T-cell (primary cell): ENCODE data around the gene SIL1. TPM values are rescaled to one million over a fixed set of nuclear protein-coding genes. Genes with fewer than 3 reads are reported as not detected.

Experiments
- ATAC-seq, 4 experiments: fragments of 200-7000 bp in 3 of 4; fragments of 150-1000 bp in 1 of 4; cut with Tn5 transposase; replicated peaks in 1 of 4; 1 replicate in 3 of 4; 2 replicates in 1 of 4; pipeline ENCODE4 v1.10.0; 2021; ENCODE audit warnings: moderate library complexity in 3 of 4, mild to moderate bottlenecking in 2 of 4, moderate number of reproducible peaks in 1 of 4
- CTCF ChIA-PET, 2 donors: fragments of 300-600 bp; sonication (Branson Sonifier 250); formaldehyde crosslinking; loops; one replicate each; lab custom pipeline; 2022; ENCODE audit warnings: antibody characterized with exemption in 2 of 2; lab: Charles Lee
- POLR2A ChIA-PET, 2 donors: fragments of 300-600 bp; sonication (Branson Sonifier 250); formaldehyde crosslinking; loops; one replicate each; lab custom pipeline; 2022; ENCODE audit warnings: antibody characterized with exemption in 2 of 2; lab: Charles Lee
- DNase-seq, 35 experiments: peaks; one replicate each; pipeline versions ENCODE4 v3.0.0 to v3.0.0-alpha.2; 2013 to 2023
- H3K27ac ChIP-seq: one replicate; pipeline ENCODE4 v1.5.1; 2013; ENCODE audit warnings: low read length
- H3K27me3 ChIP-seq, 2 experiments: replicated peaks in 1 of 2; 1 replicate in 1 of 2; 2 replicates in 1 of 2; pipeline versions ENCODE4 v1.6.1 to v1.7.0; 2013; ENCODE audit warnings: low read length in 1 of 2, mixed read lengths in 1 of 2; ENCODE audit not compliant: control insufficient read depth in 2 of 2, insufficient read depth in 2 of 2; ENCODE audit errors: extremely low read depth in 1 of 2
- H3K36me3 ChIP-seq, 2 donors: 1 replicate in 1 of 2; 2 replicates in 1 of 2; pipeline versions ENCODE4 v1.6.1 to v1.7.0; 2013; ENCODE audit warnings: low read length in 1 of 2; ENCODE audit not compliant: control insufficient read depth in 2 of 2, insufficient read depth in 1 of 2; ENCODE audit errors: extremely low read depth in 1 of 2
- H3K4me1 ChIP-seq, 2 experiments: 1 replicate in 1 of 2; 2 replicates in 1 of 2; pipeline versions ENCODE4 v1.6.1 to v1.7.0; 2013; ENCODE audit warnings: low read length in 2 of 2, mixed read lengths in 1 of 2; ENCODE audit not compliant: insufficient read depth in 2 of 2, control insufficient read depth in 1 of 2; ENCODE audit errors: extremely low read depth in 1 of 2
- H3K4me3 ChIP-seq, 2 donors: 1 replicate in 1 of 2; 2 replicates in 1 of 2; pipeline versions ENCODE4 v1.5.1 to v1.7.0; 2013; ENCODE audit warnings: mild to moderate bottlenecking in 2 of 2, low read length in 1 of 2, moderate library complexity in 1 of 2; ENCODE audit not compliant: control insufficient read depth in 1 of 2; ENCODE audit errors: extremely low read depth in 1 of 2
- H3K9me3 ChIP-seq: 2 replicates; pipeline ENCODE4 v1.7.0; 2013
- H3K27ac Mint-ChIP-seq, 2 donors: one replicate each; pipeline ENCODE4 v1.8.0; 2020 to 2021; ENCODE audit warnings: mild to moderate bottlenecking in 2 of 2, mixed read lengths in 2 of 2
- H3K27me3 Mint-ChIP-seq, 2 donors: one replicate each; pipeline ENCODE4 v1.8.0; 2021 to 2022; ENCODE audit warnings: mixed read lengths in 2 of 2
- H3K36me3 Mint-ChIP-seq: one replicate; pipeline ENCODE4 v1.8.0; 2021; ENCODE audit warnings: mixed read lengths
- H3K4me1 Mint-ChIP-seq, 3 donors: one replicate each; pipeline ENCODE4 v1.8.0; 2020 to 2022; ENCODE audit warnings: mixed read lengths in 3 of 3, mild to moderate bottlenecking in 1 of 3
- H3K4me3 Mint-ChIP-seq, 3 donors: one replicate each; pipeline ENCODE4 v1.8.0; 2020 to 2022; ENCODE audit warnings: mild to moderate bottlenecking in 3 of 3, mixed read lengths in 3 of 3, moderate library complexity in 3 of 3
- H3K9me3 Mint-ChIP-seq, 3 donors: one replicate each; pipeline ENCODE4 v1.8.0; 2020 to 2022; ENCODE audit warnings: mixed read lengths in 3 of 3
- WGBS: methylation state at CpG from one replicate; pipeline ENCODE4 v1.1.5; 2013; ENCODE audit warnings: missing lambda C conversion rate; ENCODE audit not compliant: insufficient coverage; 5-methylcytosine and 5-hydroxymethylcytosine counted together
- total RNA-seq, 35 experiments: library from RNA in 6 of 35; stranded (reverse) in 6 of 35; fragments of 120-200 nt in 1 of 35; gene quantifications; one replicate each; pipeline versions ENCODE4 v1.2.1 to v1.2.4 and lab custom pipeline; 2013 to 2026

Gene SIL1
- total RNA-seq, 5 donors from 2014 or later (not counting 1 experiment from before 2014, with no cell fraction given), result 14.2 to 16.5 (median 15.8) TPM

DNA sequence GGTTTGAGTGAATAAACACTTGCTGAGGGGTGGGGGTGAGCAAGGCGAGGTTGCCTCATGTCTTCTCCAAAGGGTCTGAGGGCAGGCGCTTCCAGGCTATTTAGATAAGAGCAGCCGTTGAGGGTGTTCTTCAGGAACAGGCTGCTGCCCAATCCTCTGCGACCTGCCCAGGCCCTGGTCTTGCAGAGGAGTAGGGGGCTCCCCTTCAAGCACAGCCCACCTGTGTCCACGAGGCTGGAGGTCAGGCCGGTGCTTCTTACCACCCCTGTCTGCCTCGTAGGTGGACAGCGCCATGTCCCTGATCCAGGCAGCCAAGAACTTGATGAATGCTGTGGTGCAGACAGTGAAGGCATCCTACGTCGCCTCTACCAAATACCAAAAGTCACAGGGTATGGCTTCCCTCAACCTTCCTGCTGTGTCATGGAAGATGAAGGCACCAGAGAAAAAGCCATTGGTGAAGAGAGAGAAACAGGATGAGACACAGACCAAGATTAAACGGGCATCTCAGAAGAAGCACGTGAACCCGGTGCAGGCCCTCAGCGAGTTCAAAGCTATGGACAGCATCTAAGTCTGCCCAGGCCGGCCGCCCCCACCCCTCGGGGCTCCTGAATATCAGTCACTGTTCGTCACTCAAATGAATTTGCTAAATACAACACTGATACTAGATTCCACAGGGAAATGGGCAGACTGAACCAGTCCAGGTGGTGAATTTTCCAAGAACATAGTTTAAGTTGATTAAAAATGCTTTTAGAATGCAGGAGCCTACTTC lies 264.5 kb downstream of the SIL1 start:
- CTCF ChIA-PET, result no interaction called here
- POLR2A ChIA-PET, result no interaction called here
- no peak for ATAC-seq

DNA sequence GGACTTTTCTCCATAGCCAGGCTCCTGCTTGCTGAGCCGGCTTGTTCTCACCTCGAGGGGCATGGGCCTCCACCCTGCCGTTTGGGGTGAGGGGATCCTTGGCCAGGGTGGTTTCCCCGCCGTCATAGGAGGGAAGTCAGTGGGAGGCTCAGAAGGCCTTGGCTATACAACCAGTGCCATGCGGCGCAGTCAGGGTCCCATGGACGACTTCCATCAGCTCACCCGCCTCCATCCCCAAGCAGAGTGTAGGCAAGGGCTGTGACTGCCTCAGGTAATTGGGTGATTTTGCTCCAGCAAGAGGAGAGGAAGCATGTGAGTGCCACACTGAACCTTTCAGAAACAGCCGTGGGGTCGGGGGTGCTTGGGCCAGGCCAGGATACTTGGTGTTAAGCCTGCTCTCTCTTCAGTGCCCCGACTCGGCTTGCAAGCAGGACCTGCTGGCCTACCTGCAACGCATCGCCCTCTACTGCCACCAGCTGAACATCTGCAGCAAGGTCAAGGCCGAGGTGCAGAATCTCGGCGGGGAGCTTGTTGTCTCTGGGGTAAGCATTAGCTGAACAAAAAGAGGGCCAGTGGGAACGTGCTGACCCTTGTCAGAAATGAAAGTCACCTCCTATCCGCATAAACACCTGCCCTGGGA lies 265.9 kb downstream of the SIL1 start:
- ATAC-seq (no peak), DNase-seq (no peak)
- H3K4me1 Mint-ChIP-seq, result no peaks in the 10 kb centered on the region
- POLR2A ChIA-PET, result no interaction called here
- H3K9me3 Mint-ChIP-seq, result no peaks in the 10 kb centered on the region
- peaks cover 16% of the 10 kb centered on the region for H3K36me3 Mint-ChIP-seq
- no peaks in the 10 kb centered on the region for H3K27me3 ChIP-seq
- H3K27ac ChIP-seq, result no peak overlapping the region
- WGBS, result 91% methylated on average over 16 of the region's 20 CpGs
- no peak overlapping the region for H3K27ac Mint-ChIP-seq
- no peak overlapping the region for H3K4me3 Mint-ChIP-seq
- H3K4me1 ChIP-seq, result no peaks in the 10 kb centered on the region
- H3K27me3 Mint-ChIP-seq, result no peaks in the 10 kb centered on the region
- peaks cover 0 to 4% of the 10 kb centered on the region in 2 donors for H3K36me3 ChIP-seq
- H3K9me3 ChIP-seq, result no peaks in the 10 kb centered on the region
- CTCF ChIA-PET, result no interaction called here
- H3K4me3 ChIP-seq, result no peak overlapping the region

More for the DNA sequence above, 264.5 kb downstream of the SIL1 start:
- H3K27ac Mint-ChIP-seq, result no peak overlapping the region
- WGBS, result 93% methylated on average over 8 of the region's 18 CpGs
- H3K27me3 ChIP-seq, result no peaks in the 10 kb centered on the region
- no peaks in the 10 kb centered on the region for H3K27me3 Mint-ChIP-seq
- H3K36me3 Mint-ChIP-seq, result peaks cover 13% of the 10 kb centered on the region
- no peak for DNase-seq
- peaks cover 0 to 4% of the 10 kb centered on the region in 2 donors for H3K36me3 ChIP-seq
- no peak overlapping the region for H3K4me3 Mint-ChIP-seq
- no peak overlapping the region for H3K27ac ChIP-seq
- no peaks in the 10 kb centered on the region for H3K4me1 Mint-ChIP-seq
- no peak overlapping the region for H3K4me3 ChIP-seq
- no peaks in the 10 kb centered on the region for H3K9me3 Mint-ChIP-seq
- H3K9me3 ChIP-seq, result no peaks in the 10 kb centered on the region
- H3K4me1 ChIP-seq, result no peaks in the 10 kb centered on the region

DNA sequence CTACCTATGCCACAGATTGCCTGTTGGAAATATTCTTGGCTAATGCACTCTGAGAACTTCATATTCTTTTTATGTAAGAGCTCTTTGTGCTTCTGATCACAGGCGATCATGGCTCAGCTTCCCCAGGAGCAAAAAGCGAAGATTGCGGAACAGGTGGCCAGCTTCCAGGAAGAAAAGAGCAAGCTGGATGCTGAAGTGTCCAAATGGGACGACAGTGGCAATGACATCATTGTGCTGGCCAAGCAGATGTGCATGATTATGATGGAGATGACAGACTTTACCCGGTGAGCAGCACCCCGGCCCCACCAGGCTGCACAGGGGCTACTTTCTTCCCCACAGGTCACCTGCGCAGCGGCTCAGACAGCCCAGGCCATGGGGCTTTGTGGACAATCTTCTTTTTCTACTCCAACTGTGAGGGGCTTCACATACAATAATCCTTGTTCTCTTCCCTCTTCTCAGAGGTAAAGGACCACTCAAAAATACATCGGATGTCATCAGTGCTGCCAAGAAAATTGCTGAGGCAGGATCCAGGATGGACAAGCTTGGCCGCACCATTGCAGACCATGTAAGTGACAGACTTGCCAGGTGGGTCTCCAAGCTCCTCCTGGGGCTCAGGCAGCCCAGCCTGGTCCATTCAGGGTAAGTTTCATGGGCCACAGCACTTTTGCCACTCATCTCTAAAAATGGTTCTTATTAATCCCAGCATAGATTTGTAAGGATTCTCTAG lies 267.6 kb downstream of the SIL1 start:
- 93% methylated on average over 8 of the region's 10 CpGs for WGBS
- ChIA-PET CTCF (no interaction called here), POLR2A (no interaction called here)
- Mint-ChIP-seq H3K4me1 (no peaks in the 10 kb centered on the region), H3K27me3 (no peaks in the 10 kb centered on the region), H3K9me3 (no peaks in the 10 kb centered on the region), H3K4me3 (no peak overlapping the region), H3K36me3 (peaks cover 27% of the 10 kb centered on the region), H3K27ac (no peak overlapping the region)
- peaks cover 0 to 5% of the 10 kb centered on the region in 2 donors for H3K36me3 ChIP-seq
- DNase-seq (no peak), ATAC-seq (no peak)
- no peaks in the 10 kb centered on the region for H3K9me3 ChIP-seq
- H3K4me1 ChIP-seq, result no peaks in the 10 kb centered on the region
- H3K27me3 ChIP-seq, result no peaks in the 10 kb centered on the region
- H3K27ac ChIP-seq, result no peak overlapping the region
- H3K4me3 ChIP-seq, result no peak overlapping the region

DNA sequence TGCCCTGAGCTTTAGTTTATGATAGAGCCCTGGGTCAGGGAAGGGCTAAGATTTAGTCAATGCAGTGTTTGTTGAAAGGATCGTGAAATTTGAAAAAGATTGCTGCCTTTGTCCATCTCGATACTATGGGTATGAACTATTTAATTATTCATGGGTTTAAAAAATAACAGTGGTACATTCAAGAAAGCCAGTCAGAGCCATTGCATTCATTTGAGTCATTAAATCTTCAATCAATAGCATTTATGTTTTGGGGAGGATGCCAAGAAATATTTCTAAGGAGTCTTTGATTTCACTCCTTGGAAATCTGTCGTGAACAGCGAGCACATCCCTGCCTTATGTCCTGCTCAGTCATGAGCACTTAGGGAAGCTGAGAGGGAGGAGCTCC lies 268.6 kb downstream of the SIL1 start:
- no peaks in the 10 kb centered on the region for H3K4me1 ChIP-seq
- WGBS, result 100% methylated on average over 1 of the region's 4 CpGs
- POLR2A ChIA-PET, result no interaction called here
- Mint-ChIP-seq H3K36me3 (peaks cover 32% of the 10 kb centered on the region), H3K9me3 (no peaks in the 10 kb centered on the region), H3K4me1 (no peaks in the 10 kb centered on the region), H3K27ac (no peak overlapping the region), H3K27me3 (no peaks in the 10 kb centered on the region), H3K4me3 (no peak overlapping the region)
- DNase-seq (no peak), ATAC-seq (no peak)
- H3K4me3 ChIP-seq, result no peak overlapping the region
- peaks cover 0 to 12% of the 10 kb centered on the region in 2 donors for H3K36me3 ChIP-seq
- no peak overlapping the region for H3K27ac ChIP-seq
- no peaks in the 10 kb centered on the region for H3K9me3 ChIP-seq
- H3K27me3 ChIP-seq, result no peaks in the 10 kb centered on the region
- CTCF ChIA-PET, result no interaction called here

DNA sequence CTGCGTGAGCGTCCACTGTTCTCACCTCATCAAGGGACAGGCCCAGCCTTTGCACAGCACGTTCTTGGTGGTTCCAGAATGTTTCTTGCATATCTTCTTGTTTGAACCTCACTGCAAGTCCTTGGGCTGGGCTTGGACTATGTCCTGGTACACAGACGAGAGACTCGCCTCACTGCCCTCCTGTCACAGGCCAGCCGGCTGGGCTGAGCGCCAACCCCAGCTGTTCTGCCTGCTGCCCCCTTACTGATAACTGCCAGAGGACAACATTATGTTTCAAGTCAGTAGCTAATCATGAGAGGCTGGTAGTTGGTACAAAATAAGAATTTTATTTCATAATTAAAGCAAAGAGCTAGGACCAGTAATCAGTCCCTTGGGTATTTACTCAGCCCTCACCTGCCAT lies 270.2 kb downstream of the SIL1 start:
- Mint-ChIP-seq H3K36me3 (peaks cover 28% of the 10 kb centered on the region), H3K4me3 (no peak overlapping the region), H3K4me1 (no peaks in the 10 kb centered on the region), H3K27me3 (no peaks in the 10 kb centered on the region), H3K27ac (no peak overlapping the region), H3K9me3 (no peaks in the 10 kb centered on the region)
- ChIA-PET POLR2A (no interaction called here), CTCF (no interaction called here)
- H3K27me3 ChIP-seq, result no peaks in the 10 kb centered on the region
- H3K27ac ChIP-seq, result no peak overlapping the region
- ATAC-seq (no peak), DNase-seq (no peak)
- peaks cover 0 to 14% of the 10 kb centered on the region in 2 donors for H3K36me3 ChIP-seq
- 96% methylated on average over 4 of the region's 7 CpGs for WGBS
- no peaks in the 10 kb centered on the region for H3K4me1 ChIP-seq
- no peaks in the 10 kb centered on the region for H3K9me3 ChIP-seq
- no peak overlapping the region for H3K4me3 ChIP-seq

DNA sequence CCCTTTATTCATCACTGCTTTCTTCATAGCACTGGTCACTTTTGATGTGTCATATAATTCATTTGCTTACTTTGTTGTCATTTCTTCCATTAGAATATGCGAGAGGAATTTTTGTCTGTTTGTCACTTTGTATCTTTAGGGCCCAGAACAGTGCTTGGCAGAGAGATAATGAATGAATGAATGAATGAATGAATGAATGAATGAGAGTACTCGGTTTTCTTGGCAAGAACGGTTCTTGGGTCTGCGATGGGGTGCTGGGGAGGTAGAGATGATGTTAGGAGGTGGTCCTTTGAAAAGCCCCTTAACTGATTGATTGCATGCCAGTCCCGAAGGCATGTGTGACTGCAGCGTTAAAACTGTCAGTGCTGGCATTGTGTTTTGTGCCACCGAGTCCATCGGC lies 270.6 kb downstream of the SIL1 start:
- POLR2A ChIA-PET, result no interaction called here
- Mint-ChIP-seq H3K27me3 (no peaks in the 10 kb centered on the region), H3K9me3 (no peaks in the 10 kb centered on the region), H3K27ac (no peak overlapping the region), H3K4me3 (no peak overlapping the region), H3K36me3 (peaks cover 28% of the 10 kb centered on the region), H3K4me1 (no peaks in the 10 kb centered on the region)
- DNase-seq, result no peak
- Histone ChIP-seq H3K36me3 (peaks cover 0 to 14% of the 10 kb centered on the region in 2 donors), H3K27ac (no peak overlapping the region), H3K4me1 (no peaks in the 10 kb centered on the region), H3K4me3 (no peak overlapping the region), H3K9me3 (no peaks in the 10 kb centered on the region), H3K27me3 (no peaks in the 10 kb centered on the region)
- 92% methylated on average over 8 of the region's 8 CpGs for WGBS
- CTCF ChIA-PET, result no interaction called here
- no peak for ATAC-seq
